HepG2 (cell line): ENCODE measurements around the gene PUS7. TPM values are rescaled to one million over a fixed set of nuclear protein-coding genes. Genes with fewer than 3 reads are reported as not detected.
A peak's percentile ranks its signal among the peaks of the same experiment; 100 is the strongest.

Experiments used
- MIXL1 ChIP-seq: IDR thresholded peaks from 2 replicates; pipeline ENCODE4 v1.6.1; 2016
- MYC ChIP-seq: sonication (generic); formaldehyde crosslinking; IDR thresholded peaks from 2 replicates; pipeline ENCODE4 v1.9.0; 2021; ENCODE audit warnings: missing genetic modification reagents, borderline replicate concordance
- SMYD3 ChIP-seq: sonication (generic); formaldehyde crosslinking; IDR thresholded peaks from 2 replicates; pipeline ENCODE4 v1.8.1; 2023; ENCODE audit warnings: mild to moderate bottlenecking, missing genetic modification reagents
- TOPORS ChIP-seq: sonication (generic); formaldehyde crosslinking; IDR thresholded peaks from 2 replicates; pipeline ENCODE4 v1.8.0; 2023; ENCODE audit warnings: mild to moderate bottlenecking, missing genetic modification reagents
- ZNF232 ChIP-seq: sonication (generic); formaldehyde crosslinking; IDR thresholded peaks from 2 replicates; pipeline ENCODE4 v1.4.0; 2020; ENCODE audit warnings: missing genetic modification reagents, borderline replicate concordance
- ZNF530 ChIP-seq: sonication (generic); formaldehyde crosslinking; IDR thresholded peaks from 2 replicates; pipeline ENCODE4 v1.5.0; 2020; ENCODE audit warnings: low read depth, mild to moderate bottlenecking, missing genetic modification reagents
- ZNF563 ChIP-seq: sonication (generic); formaldehyde crosslinking; IDR thresholded peaks from 2 replicates; pipeline ENCODE4 v1.8.0; 2022; ENCODE audit warnings: mild to moderate bottlenecking, moderate library complexity, missing genetic modification reagents
- ZNF598 ChIP-seq: sonication (generic); formaldehyde crosslinking; IDR thresholded peaks from 2 replicates; pipeline ENCODE4 v1.5.1; 2020; ENCODE audit warnings: mild to moderate bottlenecking, missing genetic modification reagents, borderline replicate concordance
- ZNF605 ChIP-seq: sonication (generic); formaldehyde crosslinking; IDR thresholded peaks from 2 replicates; pipeline ENCODE4 v1.8.0; 2022; ENCODE audit warnings: mild to moderate bottlenecking, missing genetic modification reagents
- ZNF678 ChIP-seq: sonication (generic); formaldehyde crosslinking; IDR thresholded peaks from 2 replicates; pipeline ENCODE4 v1.4.0; 2020; ENCODE audit warnings: mild to moderate bottlenecking, missing genetic modification reagents
- polyA plus RNA-seq, 8 experiments: library from polyadenylated mRNA; depleted of rRNA in 3 of 8; stranded (reverse) in 7 of 8; unstranded in 1 of 8; fragments of >200 nt; fragmentation: Illumina TruSeq in 4 of 8; extraction: Trizol in 4 of 8; gene quantifications; 2 replicates each; pipeline versions ENCODE4 v1.2.1 to v1.2.3, GENCODE V29; 2011 to 2016; ENCODE audit warnings: low read depth in 4 of 8, missing spikeins in 1 of 8, mixed read lengths in 1 of 8; ENCODE audit not compliant: insufficient read depth in 1 of 8
- total RNA-seq, 5 experiments: library from RNA; depleted of rRNA; stranded (reverse); fragments of >200 nt; fragmentation: Illumina TruSeq; extraction: Trizol; gene quantifications; 2 replicates each; pipeline ENCODE4 v1.2.3, GENCODE V29; 2016; ENCODE audit warnings: low read depth in 1 of 5
- TF ChIP-seq, protein P1 (sequence below): sonication (generic); formaldehyde crosslinking; conservative IDR thresholded peaks from 2 replicates; pipeline ENCODE4 v1.4.0; 2020; ENCODE audit warnings: missing genetic modification reagents
- TF ChIP-seq, protein P2 (sequence below): fragments of 450-650 bp; IDR thresholded peaks from 2 replicates; pipeline ENCODE4 v1.6.1; 2017; ENCODE audit warnings: mild to moderate bottlenecking
- TF ChIP-seq, protein P3 (sequence below): sonication (generic); formaldehyde crosslinking; IDR thresholded peaks from 2 replicates; pipeline ENCODE4 v1.5.1; 2020; ENCODE audit warnings: mild to moderate bottlenecking, missing genetic modification reagents, borderline replicate concordance
- TF ChIP-seq, protein P4 (sequence below): sonication (generic); formaldehyde crosslinking; IDR thresholded peaks from 2 replicates; pipeline ENCODE4 v1.4.0; 2020; ENCODE audit warnings: missing genetic modification reagents
- TF ChIP-seq, protein P5 (sequence below): sonication (generic); formaldehyde crosslinking; IDR thresholded peaks from 2 replicates; pipeline ENCODE4 v1.5.1; 2020; ENCODE audit warnings: missing genetic modification reagents, mild to moderate bottlenecking, borderline replicate concordance
- TF ChIP-seq, protein P6 (sequence below): sonication (generic); formaldehyde crosslinking; IDR thresholded peaks from 2 replicates; pipeline ENCODE4 v1.4.0; 2020; ENCODE audit warnings: missing genetic modification reagents

The PUS7 gene
- total and polyA plus RNA-seq, 2 of the 13 experiments (the other 11 are each of a cell fraction or from before 2014, with no cell fraction given) = 14.4 to 41.2 TPM

DNA sequence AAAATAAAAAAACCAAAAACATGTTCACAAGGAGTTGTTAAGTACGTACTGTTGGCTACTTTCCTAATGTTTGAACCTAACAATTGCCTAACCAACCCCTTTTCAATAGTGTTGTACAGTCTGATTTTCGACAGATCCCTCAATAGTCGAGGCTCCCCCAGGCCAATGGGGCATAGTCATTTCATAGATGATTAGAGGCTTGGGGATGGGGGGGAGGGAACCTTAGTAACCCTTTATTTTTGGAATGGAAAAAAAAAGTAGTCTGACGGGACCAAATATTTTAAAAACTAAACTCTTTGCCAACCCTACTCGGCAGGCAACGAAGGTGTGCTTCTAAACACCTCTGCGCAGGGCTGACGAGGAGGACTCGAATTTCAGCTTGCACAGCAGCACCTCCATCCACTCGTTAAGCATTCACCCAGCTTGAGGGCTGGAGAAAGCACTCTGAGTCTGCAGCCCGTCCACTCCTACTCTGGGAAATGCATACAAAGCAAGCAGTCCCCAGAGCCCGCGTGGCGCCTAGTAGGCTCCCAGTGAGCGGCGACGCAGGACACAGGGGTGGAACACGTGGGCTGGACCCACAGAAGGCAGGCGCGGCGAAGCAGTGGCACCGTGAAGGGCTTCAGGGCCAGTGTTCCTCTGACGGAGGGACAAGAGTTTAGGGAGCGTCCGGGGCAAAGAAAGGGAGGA is 899 bp downstream of the PUS7 start (continued):
- TF ChIP-seq ZNF605 (CRISPR knock-in tag) = peak; percentile 80
- TF ChIP-seq, protein P1, sequence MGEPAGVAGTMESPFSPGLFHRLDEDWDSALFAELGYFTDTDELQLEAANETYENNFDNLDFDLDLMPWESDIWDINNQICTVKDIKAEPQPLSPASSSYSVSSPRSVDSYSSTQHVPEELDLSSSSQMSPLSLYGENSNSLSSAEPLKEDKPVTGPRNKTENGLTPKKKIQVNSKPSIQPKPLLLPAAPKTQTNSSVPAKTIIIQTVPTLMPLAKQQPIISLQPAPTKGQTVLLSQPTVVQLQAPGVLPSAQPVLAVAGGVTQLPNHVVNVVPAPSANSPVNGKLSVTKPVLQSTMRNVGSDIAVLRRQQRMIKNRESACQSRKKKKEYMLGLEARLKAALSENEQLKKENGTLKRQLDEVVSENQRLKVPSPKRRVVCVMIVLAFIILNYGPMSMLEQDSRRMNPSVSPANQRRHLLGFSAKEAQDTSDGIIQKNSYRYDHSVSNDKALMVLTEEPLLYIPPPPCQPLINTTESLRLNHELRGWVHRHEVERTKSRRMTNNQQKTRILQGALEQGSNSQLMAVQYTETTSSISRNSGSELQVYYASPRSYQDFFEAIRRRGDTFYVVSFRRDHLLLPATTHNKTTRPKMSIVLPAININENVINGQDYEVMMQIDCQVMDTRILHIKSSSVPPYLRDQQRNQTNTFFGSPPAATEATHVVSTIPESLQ (CRISPR knock-in tag) = no peak
- TF ChIP-seq ZNF678 (CRISPR knock-in tag) = 0 out of 2 replicates have a peak, but pooled peaks have one; percentile 31
- TF ChIP-seq ZNF563 (CRISPR knock-in tag) = no peak
- no peak for TF ChIP-seq TOPORS (CRISPR knock-in tag)
- no peak for TF ChIP-seq ZNF598 (CRISPR knock-in tag)
- TF ChIP-seq, protein P2, sequence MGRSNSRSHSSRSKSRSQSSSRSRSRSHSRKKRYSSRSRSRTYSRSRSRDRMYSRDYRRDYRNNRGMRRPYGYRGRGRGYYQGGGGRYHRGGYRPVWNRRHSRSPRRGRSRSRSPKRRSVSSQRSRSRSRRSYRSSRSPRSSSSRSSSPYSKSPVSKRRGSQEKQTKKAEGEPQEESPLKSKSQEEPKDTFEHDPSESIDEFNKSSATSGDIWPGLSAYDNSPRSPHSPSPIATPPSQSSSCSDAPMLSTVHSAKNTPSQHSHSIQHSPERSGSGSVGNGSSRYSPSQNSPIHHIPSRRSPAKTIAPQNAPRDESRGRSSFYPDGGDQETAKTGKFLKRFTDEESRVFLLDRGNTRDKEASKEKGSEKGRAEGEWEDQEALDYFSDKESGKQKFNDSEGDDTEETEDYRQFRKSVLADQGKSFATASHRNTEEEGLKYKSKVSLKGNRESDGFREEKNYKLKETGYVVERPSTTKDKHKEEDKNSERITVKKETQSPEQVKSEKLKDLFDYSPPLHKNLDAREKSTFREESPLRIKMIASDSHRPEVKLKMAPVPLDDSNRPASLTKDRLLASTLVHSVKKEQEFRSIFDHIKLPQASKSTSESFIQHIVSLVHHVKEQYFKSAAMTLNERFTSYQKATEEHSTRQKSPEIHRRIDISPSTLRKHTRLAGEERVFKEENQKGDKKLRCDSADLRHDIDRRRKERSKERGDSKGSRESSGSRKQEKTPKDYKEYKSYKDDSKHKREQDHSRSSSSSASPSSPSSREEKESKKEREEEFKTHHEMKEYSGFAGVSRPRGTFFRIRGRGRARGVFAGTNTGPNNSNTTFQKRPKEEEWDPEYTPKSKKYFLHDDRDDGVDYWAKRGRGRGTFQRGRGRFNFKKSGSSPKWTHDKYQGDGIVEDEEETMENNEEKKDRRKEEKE = no peak
- no peak for TF ChIP-seq SMYD3 (CRISPR knock-in tag)
- TF ChIP-seq, protein P3, sequence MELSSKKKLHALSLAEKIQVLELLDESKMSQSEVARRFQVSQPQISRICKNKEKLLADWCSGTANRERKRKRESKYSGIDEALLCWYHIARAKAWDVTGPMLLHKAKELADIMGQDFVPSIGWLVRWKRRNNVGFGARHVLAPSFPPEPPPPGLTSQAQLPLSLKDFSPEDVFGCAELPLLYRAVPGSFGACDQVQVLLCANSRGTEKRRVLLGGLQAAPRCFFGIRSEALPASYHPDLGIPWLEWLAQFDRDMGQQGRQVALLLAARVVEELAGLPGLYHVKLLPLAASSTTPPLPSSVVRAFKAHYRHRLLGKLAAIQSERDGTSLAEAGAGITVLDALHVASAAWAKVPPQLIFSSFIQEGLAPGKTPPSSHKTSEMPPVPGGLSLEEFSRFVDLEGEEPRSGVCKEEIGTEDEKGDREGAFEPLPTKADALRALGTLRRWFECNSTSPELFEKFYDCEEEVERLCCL (CRISPR knock-in tag) = 0 out of 2 replicates have a peak, but pooled peaks have one; percentile 46
- TF ChIP-seq, protein P4, sequence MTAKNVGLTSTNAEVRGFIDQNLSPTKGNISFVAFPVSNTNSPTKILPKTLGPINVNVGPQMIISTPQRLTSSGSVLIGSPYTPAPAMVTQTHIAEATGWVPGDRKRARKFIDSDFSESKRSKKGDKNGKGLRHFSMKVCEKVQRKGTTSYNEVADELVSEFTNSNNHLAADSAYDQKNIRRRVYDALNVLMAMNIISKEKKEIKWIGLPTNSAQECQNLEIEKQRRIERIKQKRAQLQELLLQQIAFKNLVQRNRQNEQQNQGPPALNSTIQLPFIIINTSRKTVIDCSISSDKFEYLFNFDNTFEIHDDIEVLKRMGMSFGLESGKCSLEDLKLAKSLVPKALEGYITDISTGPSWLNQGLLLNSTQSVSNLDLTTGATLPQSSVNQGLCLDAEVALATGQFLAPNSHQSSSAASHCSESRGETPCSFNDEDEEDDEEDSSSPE (CRISPR knock-in tag) = peak; percentile 70; the same call in 1 of the 2 replicates
- peak; percentile 89 for TF ChIP-seq MYC (CRISPR knock-in tag)
- TF ChIP-seq, protein P5, sequence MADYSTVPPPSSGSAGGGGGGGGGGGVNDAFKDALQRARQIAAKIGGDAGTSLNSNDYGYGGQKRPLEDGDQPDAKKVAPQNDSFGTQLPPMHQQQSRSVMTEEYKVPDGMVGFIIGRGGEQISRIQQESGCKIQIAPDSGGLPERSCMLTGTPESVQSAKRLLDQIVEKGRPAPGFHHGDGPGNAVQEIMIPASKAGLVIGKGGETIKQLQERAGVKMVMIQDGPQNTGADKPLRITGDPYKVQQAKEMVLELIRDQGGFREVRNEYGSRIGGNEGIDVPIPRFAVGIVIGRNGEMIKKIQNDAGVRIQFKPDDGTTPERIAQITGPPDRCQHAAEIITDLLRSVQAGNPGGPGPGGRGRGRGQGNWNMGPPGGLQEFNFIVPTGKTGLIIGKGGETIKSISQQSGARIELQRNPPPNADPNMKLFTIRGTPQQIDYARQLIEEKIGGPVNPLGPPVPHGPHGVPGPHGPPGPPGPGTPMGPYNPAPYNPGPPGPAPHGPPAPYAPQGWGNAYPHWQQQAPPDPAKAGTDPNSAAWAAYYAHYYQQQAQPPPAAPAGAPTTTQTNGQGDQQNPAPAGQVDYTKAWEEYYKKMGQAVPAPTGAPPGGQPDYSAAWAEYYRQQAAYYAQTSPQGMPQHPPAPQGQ (CRISPR knock-in tag) = no peak
- peak; percentile 71; the same call in 1 of the 2 replicates for TF ChIP-seq ZNF232
- TF ChIP-seq, protein P6, sequence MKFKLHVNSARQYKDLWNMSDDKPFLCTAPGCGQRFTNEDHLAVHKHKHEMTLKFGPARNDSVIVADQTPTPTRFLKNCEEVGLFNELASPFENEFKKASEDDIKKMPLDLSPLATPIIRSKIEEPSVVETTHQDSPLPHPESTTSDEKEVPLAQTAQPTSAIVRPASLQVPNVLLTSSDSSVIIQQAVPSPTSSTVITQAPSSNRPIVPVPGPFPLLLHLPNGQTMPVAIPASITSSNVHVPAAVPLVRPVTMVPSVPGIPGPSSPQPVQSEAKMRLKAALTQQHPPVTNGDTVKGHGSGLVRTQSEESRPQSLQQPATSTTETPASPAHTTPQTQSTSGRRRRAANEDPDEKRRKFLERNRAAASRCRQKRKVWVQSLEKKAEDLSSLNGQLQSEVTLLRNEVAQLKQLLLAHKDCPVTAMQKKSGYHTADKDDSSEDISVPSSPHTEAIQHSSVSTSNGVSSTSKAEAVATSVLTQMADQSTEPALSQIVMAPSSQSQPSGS (CRISPR knock-in tag) = 0 out of 2 replicates have a peak, but pooled peaks have one; percentile 29
- peak; percentile 32; the same call in 1 of the 2 replicates for TF ChIP-seq MIXL1 (CRISPR knock-in tag)
- TF ChIP-seq ZNF530 = no peak
